Activated B cell treated with CpG ODN at 0.5 μM for 24 hours (primary cell): ENCODE data around the gene TSEN2. TPM values are rescaled to one million over a fixed set of nuclear protein-coding genes. Genes with fewer than 3 reads are reported as not detected.

Experiments
- ATAC-seq: fragments of 200-7000 bp; cut with Tn5 transposase; one replicate; pipeline ENCODE4 v1.10.0; 2021; ENCODE audit warnings: low read depth, mild to moderate bottlenecking, moderate library complexity
- CTCF ChIA-PET: fragments of 350-600 bp; sonication (Branson Sonifier 250); formaldehyde crosslinking; loops from one replicate; lab custom pipeline; 2021; ENCODE audit warnings: antibody characterized with exemption; lab: Charles Lee
- POLR2A ChIA-PET: fragments of 350-600 bp; sonication (Branson Sonifier 250); formaldehyde crosslinking; loops from one replicate; lab custom pipeline; 2021; ENCODE audit warnings: antibody characterized with exemption; lab: Charles Lee
- DNase-seq: peaks from one replicate; pipeline ENCODE4 v3.0.0; 2022
- H3K27ac Mint-ChIP-seq: one replicate; pipeline ENCODE4 v1.8.0; 2020; ENCODE audit warnings: mixed read lengths
- H3K27me3 Mint-ChIP-seq: one replicate; pipeline ENCODE4 v1.8.0; 2021; ENCODE audit warnings: mixed read lengths
- H3K36me3 Mint-ChIP-seq: one replicate; pipeline ENCODE4 v1.8.0; 2021; ENCODE audit warnings: low read depth, mixed read lengths
- H3K4me1 Mint-ChIP-seq: one replicate; pipeline ENCODE4 v1.8.0; 2021; ENCODE audit warnings: mixed read lengths
- H3K4me3 Mint-ChIP-seq: one replicate; pipeline ENCODE4 v1.8.0; 2020; ENCODE audit warnings: mild to moderate bottlenecking, mixed read lengths
- H3K9me3 Mint-ChIP-seq: one replicate; pipeline ENCODE4 v1.8.0; 2020; ENCODE audit warnings: mixed read lengths
- intact Hi-C: fragments of 100-400 bp; cut with micrococcal nuclease; formaldehyde crosslinking; loops from one replicate; pipeline ENCODE4 v1.15.1; 2024
- total RNA-seq: library from RNA; stranded (reverse); gene quantifications from 2 replicates; pipeline ENCODE4 v1.2.3, GENCODE V29; 2022
- TF ChIP-seq, protein P1 (sequence below): fragments of 200-600 bp; IDR thresholded peaks from one replicate; pipeline ENCODE4 v1.8.0; 2022; ENCODE audit warnings: antibody characterized with exemption, mild to moderate bottlenecking

Gene TSEN2
- total RNA-seq, 1 donor from 2014 or later, result 17.4 TPM

DNA sequence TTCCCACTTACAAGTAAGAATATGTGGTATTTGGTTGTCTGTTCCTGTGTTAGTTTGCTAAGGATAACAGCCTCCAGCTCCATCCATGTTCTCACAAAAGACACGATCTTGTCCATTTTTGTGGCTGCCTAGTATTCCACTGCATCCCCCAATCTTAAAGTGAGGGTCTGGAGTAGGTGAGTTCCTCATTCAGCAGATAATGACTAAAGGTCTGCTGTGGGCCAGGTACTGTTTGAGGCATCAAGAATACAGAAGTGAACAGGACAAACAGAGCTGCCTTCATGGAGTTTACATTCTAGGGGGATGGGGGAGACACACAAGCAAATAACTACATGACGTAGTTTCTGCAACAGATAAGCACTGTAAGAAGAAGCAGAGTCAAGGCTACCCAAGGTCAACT lies 36.7 kb downstream of the TSEN2 start:
- ATAC-seq, result no peak
- intact Hi-C loops, result no loop called here
- H3K9me3 Mint-ChIP-seq, result peaks cover 3% of the 10 kb centered on the region
- no peak for DNase-seq
- TF ChIP-seq, protein P1, sequence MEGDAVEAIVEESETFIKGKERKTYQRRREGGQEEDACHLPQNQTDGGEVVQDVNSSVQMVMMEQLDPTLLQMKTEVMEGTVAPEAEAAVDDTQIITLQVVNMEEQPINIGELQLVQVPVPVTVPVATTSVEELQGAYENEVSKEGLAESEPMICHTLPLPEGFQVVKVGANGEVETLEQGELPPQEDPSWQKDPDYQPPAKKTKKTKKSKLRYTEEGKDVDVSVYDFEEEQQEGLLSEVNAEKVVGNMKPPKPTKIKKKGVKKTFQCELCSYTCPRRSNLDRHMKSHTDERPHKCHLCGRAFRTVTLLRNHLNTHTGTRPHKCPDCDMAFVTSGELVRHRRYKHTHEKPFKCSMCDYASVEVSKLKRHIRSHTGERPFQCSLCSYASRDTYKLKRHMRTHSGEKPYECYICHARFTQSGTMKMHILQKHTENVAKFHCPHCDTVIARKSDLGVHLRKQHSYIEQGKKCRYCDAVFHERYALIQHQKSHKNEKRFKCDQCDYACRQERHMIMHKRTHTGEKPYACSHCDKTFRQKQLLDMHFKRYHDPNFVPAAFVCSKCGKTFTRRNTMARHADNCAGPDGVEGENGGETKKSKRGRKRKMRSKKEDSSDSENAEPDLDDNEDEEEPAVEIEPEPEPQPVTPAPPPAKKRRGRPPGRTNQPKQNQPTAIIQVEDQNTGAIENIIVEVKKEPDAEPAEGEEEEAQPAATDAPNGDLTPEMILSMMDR, result no peak
- POLR2A ChIA-PET, result no interaction called here
- no peak overlapping the region for H3K27ac Mint-ChIP-seq
- H3K36me3 Mint-ChIP-seq, result peaks cover 35% of the 10 kb centered on the region
- CTCF ChIA-PET, result no interaction called here
- no peaks in the 10 kb centered on the region for H3K27me3 Mint-ChIP-seq
- H3K4me3 Mint-ChIP-seq, result no peak overlapping the region
- no peaks in the 10 kb centered on the region for H3K4me1 Mint-ChIP-seq

DNA sequence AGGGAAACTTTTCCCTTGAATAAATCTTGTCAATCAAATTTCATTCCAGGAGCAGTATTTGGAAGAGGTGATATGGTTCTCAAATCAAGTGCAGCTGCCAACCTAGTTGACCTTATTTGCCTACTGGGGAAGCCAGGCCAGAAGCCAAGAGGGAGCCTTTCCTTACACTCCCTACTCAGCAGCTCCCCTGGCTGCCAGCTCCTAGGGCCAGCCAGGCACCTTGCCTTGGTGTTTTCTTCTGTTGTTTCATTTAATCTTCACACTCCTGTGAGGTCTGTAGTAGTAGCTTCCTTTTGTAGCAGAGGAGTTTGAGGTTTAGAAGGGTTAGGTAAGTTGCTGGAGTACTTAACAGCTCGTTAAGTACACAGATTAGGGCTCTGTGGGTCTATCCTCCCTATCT lies 38.4 kb downstream of the TSEN2 start:
- TF ChIP-seq, protein P1, result no peak
- intact Hi-C loops, result no loop called here
- H3K27ac Mint-ChIP-seq, result no peak overlapping the region
- H3K36me3 Mint-ChIP-seq, result peaks cover 41% of the 10 kb centered on the region
- no peaks in the 10 kb centered on the region for H3K4me1 Mint-ChIP-seq
- no peak for ATAC-seq
- CTCF ChIA-PET, result no interaction called here
- no peaks in the 10 kb centered on the region for H3K27me3 Mint-ChIP-seq
- POLR2A ChIA-PET, result no interaction called here
- no peak overlapping the region for H3K4me3 Mint-ChIP-seq
- DNase-seq, result no peak
- peaks cover 3% of the 10 kb centered on the region for H3K9me3 Mint-ChIP-seq

DNA sequence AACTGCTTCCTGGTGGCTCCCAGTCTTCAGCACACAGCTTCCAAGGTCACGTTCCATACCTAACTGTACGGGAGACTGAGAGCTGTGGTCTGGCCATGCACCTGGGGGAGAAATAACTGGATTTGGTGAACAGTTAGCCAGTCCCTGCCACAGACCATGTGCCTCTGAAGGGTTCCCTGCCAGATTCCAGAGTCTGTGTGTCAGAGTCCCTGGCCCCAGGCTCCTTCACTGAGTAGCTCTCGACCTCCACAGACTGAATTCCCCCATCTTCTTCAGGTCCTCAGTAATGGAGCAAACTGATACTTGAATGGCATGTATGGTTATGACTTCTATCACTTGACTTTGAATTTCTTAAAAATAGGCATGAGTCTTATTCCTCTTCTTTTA lies 43.5 kb downstream of the TSEN2 start:
- Mint-ChIP-seq H3K27me3 (no peaks in the 10 kb centered on the region), H3K27ac (no peak overlapping the region), H3K4me3 (no peak overlapping the region), H3K36me3 (peaks cover 57% of the 10 kb centered on the region), H3K4me1 (no peaks in the 10 kb centered on the region), H3K9me3 (no peaks in the 10 kb centered on the region)
- ATAC-seq (no peak), DNase-seq (no peak)
- TF ChIP-seq, protein P1, result no peak
- POLR2A ChIA-PET, result no interaction called here
- intact Hi-C loops, result no loop called here
- CTCF ChIA-PET, result no interaction called here

DNA sequence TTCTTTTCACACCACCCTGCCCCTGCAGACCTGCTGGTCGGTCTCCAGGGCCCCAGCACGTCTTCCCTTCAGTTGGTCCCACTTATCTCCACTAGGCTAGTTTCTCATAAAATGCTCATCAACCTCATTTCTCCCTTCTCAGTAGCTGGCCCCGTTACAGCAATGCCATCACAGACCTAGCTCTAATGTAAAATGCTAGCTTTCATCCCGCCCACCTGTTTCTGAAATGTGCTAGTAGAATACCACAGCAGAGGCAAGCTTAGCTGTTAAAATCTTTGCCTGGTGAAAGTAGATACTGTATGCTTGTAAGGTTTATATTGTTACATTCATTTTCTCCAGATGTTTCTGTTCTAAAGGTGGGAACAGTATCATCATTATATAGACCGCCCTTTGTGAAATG lies 47.9 kb downstream of the TSEN2 start:
- Mint-ChIP-seq H3K27me3 (no peaks in the 10 kb centered on the region), H3K9me3 (no peaks in the 10 kb centered on the region), H3K4me3 (no peak overlapping the region), H3K4me1 (no peaks in the 10 kb centered on the region), H3K27ac (no peak overlapping the region), H3K36me3 (peaks cover 53% of the 10 kb centered on the region)
- TF ChIP-seq, protein P1, result no peak
- intact Hi-C loops, result no loop called here
- ChIA-PET CTCF (no interaction called here), POLR2A (no interaction called here)
- ATAC-seq, result no peak
- DNase-seq, result no peak

DNA sequence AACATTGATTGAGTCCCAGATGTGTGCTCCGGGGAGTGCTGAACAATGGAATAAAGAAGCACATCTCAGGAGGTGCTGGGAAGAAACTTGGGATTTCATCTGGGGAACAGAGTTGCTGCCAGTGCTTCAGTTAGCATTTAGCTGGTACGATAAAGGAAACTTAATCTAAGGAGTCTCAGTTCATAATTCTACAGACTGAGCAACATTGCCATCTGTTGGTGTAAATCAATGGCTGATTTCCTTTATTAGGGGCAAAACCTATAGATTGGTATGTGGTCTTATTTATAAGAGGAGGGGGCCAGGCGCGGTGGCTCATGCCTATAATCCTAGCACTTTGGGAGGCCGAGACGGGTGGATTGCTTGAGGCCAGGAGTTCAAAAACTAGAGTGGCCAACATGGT lies 52.1 kb downstream of the TSEN2 start:
- Mint-ChIP-seq H3K9me3 (no peaks in the 10 kb centered on the region), H3K27me3 (no peaks in the 10 kb centered on the region), H3K4me3 (no peak overlapping the region), H3K4me1 (no peaks in the 10 kb centered on the region), H3K36me3 (peaks cover 32% of the 10 kb centered on the region), H3K27ac (no peak overlapping the region)
- ChIA-PET CTCF (no interaction called here), POLR2A (no interaction called here)
- TF ChIP-seq, protein P1, result no peak
- ATAC-seq (no peak), DNase-seq (no peak)
- intact Hi-C loops, result no loop called here
